ENCODE measurements around the gene TANGO6. TPM values are rescaled to one million over a fixed set of nuclear protein-coding genes. Genes with fewer than 3 reads are reported as not detected.

TANGO6 gene
- total RNA-seq, 6 experiments from 2014 or later, result 10.9 to 15.5 (median 14.2) TPM

DNA sequence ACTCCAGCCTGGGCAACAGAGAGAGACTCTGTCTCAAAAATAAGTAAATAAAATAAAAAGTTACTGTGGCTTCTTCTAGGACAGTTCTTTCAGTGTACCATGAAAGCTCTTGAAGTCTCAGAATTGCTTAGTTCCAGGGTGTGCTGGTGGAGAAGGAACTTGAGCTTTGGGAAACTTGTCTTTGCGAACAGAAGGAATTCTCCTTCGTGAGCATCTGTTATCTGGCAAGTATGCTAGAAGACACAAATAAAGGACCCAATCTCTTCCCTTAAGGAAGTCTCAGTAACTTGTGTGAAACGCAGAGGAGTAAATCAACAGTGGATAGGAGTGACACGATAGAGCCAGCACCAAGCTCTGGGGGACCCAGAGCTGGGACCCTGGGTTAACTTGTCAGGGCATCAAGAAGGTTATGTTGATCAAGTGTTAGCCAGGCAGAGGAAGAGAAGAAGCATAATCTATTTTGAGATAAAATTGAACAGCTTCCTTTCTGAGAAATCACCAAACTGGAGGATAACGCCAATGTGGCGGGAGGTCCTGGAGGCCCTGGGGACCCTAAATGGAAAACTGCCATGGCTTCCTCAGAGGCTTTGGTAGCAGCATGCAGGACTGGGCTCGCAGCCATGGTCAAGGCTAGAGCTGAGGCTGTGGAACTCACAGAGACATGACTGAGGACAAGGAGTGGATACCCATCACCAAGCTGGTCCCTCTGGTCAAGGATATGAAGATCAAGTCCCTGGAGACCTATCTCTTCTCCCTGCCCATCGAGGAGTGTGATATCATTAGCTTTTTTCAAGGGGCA, 190.0 kb downstream of the TANGO6 start:
- ATAC-seq, result no peak
- no peak for DNase-seq
- H3K27me3 ChIP-seq, result no peaks in the 10 kb centered on the region
- H3K4me1 ChIP-seq, result peaks cover 0 to 6% (median 0%) of the 10 kb centered on the region in 4 donors
- TF ChIP-seq CTCF (IDR thresholded peaks at IDR 0.05) (no peak), POLR2A (IDR thresholded peaks at IDR 0.05) (no peak)
- no peak overlapping the region for H3K4me3 ChIP-seq
- H3K9me3 ChIP-seq, result no peaks in the 10 kb centered on the region
- intact Hi-C loops (cut with DNase I), result no loop called here
- peaks cover 0 to 8% (median 0%) of the 10 kb centered on the region in 4 donors for H3K36me3 ChIP-seq
- 93% methylated on average over 6 of the region's 8 CpGs for WGBS (ENCODE audit: insufficient coverage, low coverage, low lambda C conversion rate, missing lambda C conversion rate)
- no peak overlapping the region for H3K27ac ChIP-seq

DNA sequence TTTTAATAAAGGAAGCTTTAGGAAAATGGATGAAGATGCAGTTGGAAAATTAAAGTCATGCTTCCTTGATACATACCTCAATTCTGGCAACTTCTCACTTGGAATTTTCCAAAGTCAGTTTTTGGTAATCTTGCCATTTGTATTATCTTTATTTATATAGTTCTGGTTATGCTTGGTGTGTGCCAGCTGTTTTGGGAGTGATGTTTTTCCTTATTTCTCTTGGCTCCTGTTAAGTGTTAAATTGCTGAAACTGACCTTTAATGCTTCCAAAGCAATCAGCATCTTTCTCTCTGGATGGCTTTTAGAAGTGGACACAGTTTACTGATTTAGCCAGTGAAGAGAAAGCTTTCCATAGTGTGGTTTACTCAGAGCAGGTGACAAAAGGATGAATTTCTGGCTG, 192.0 kb downstream of the TANGO6 start:
- no peak overlapping the region for H3K27ac ChIP-seq
- no peak for TF ChIP-seq CTCF (IDR thresholded peaks at IDR 0.05)
- TF ChIP-seq POLR2A (IDR thresholded peaks at IDR 0.05), result no peak
- no peak for ATAC-seq
- DNase-seq, result no peak
- intact Hi-C loops (cut with DNase I), result no loop called here
- H3K27me3 ChIP-seq, result no peaks in the 10 kb centered on the region
- peaks cover 0 to 14% (median 5%) of the 10 kb centered on the region in 4 donors for H3K4me1 ChIP-seq
- peaks cover 0 to 5% (median 0%) of the 10 kb centered on the region in 4 donors for H3K36me3 ChIP-seq
- H3K4me3 ChIP-seq, result no peak overlapping the region
- no peaks in the 10 kb centered on the region for H3K9me3 ChIP-seq

- 88% methylated on average over 6 of the region's 12 CpGs for WGBS (ENCODE audit: insufficient coverage, low coverage, low lambda C conversion rate, missing lambda C conversion rate)
- TF ChIP-seq POLR2A (IDR thresholded peaks at IDR 0.05) (no peak), CTCF (IDR thresholded peaks at IDR 0.05) (no peak)
- no peaks in the 10 kb centered on the region for H3K27me3 ChIP-seq
- ATAC-seq, result no peak
- intact Hi-C loops (cut with DNase I), result no loop called here
- no peak for DNase-seq
- peaks cover 0 to 20% (median 5%) of the 10 kb centered on the region in 4 donors for H3K4me1 ChIP-seq
- no peak overlapping the region for H3K4me3 ChIP-seq
- peaks cover 0 to 5% (median 0%) of the 10 kb centered on the region in 4 donors for H3K36me3 ChIP-seq
- H3K9me3 ChIP-seq, result no peaks in the 10 kb centered on the region
- no peak overlapping the region for H3K27ac ChIP-seq
These were observed 193.2 kb downstream of the TANGO6 start for GRCh38 chr16:69036399-69037091.

GRCh38 chr16:69037373-69038160, 194.2 kb downstream of the TANGO6 start:
- intact Hi-C loops (cut with DNase I), result no loop called here
- TF ChIP-seq CTCF (IDR thresholded peaks at IDR 0.05), result no peak
- TF ChIP-seq POLR2A (IDR thresholded peaks at IDR 0.05), result no peak
- no peak for ATAC-seq
- H3K4me3 ChIP-seq, result no peak overlapping the region
- no peaks in the 10 kb centered on the region for H3K9me3 ChIP-seq
- H3K4me1 ChIP-seq, result peaks cover 0 to 17% (median 5%) of the 10 kb centered on the region in 4 donors
- no peaks in the 10 kb centered on the region for H3K27me3 ChIP-seq
- DNase-seq, result no peak
- no peak overlapping the region for H3K27ac ChIP-seq
- peaks cover 0 to 5% (median 0%) of the 10 kb centered on the region in 4 donors for H3K36me3 ChIP-seq
- WGBS (ENCODE audit: insufficient coverage, low coverage, low lambda C conversion rate, missing lambda C conversion rate), result 78% methylated on average over 4 of the region's 6 CpGs
